Stimulated activated CD8-positive, alpha-beta memory T cell treated with anti-CD3 and anti-CD28 coated beads, Interleukin-4, amount 100 ng/mL, for 1 hour (primary cell): Measurements from ENCODE around the gene COL12A1.

ENCODE experiments used
- DNase-seq, 2 donors: peaks; one replicate each; pipeline ENCODE4 v3.0.0-alpha.2; 2020; ENCODE audit warnings: low read depth in 2 of 2, low spot score in 1 of 2

Gene COL12A1

GRCh38 chr6:75044846-75045245 lies 161.0 kb downstream of the COL12A1 start:
- no peak for DNase-seq

DNA sequence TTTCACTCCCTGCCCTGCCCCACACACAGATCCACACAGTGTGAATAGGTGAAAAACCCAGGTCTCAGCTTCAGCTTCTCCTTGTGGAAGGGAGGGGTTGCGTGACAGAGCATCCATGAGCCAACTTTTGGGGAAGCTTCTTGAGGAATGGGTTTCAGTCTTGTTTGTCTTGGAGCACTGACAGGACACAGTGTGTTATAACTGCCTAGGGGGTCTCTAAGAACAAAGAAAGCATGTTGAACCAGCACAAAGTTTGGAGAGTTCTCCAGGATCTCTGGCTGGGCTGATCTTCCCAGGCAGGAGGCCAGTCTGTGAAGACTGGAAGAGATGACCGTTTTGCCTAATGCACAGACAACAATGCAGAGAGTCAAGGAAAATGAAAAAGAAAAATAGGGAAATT lies 164.5 kb downstream of the COL12A1 start:
- no peak for DNase-seq
